ENCODE results near the gene KIF12. TPM values are rescaled to one million over a fixed set of nuclear protein-coding genes. Genes with fewer than 3 reads are reported as not detected.

Gene KIF12
- total RNA-seq, 1 donor from 2014 or later, result not detected

- H3K27me3 ChIP-seq (ENCODE audit: control insufficient read depth, insufficient read depth, low read length), result peaks cover 2% of the 10 kb centered on the region
- no peak overlapping the region for H3K4me3 ChIP-seq (ENCODE audit: low read depth, low read length)
- FAIRE-seq, result no peak
- no peaks in the 10 kb centered on the region for H3K36me3 ChIP-seq (ENCODE audit: control insufficient read depth, insufficient read depth, low read length)
- DNase-seq (ENCODE audit: low read depth), result no peak
- no peak for TF ChIP-seq CTCF (IDR thresholded peaks at IDR 0.05; ENCODE audit: insufficient read depth, low read length, severe bottlenecking)
Observed at GRCh38 chr9:114069476-114070187, 29.5 kb downstream of the KIF12 start.

GRCh38 chr9:114065304-114065703 is 33.8 kb downstream of the KIF12 start:
- no peak for TF ChIP-seq CTCF (IDR thresholded peaks at IDR 0.05; ENCODE audit: insufficient read depth, low read length, severe bottlenecking)
- DNase-seq (ENCODE audit: low read depth) (no peak), FAIRE-seq (no peak)
- peaks cover 8% of the 10 kb centered on the region for H3K27me3 ChIP-seq (ENCODE audit: control insufficient read depth, insufficient read depth, low read length)
- H3K4me3 ChIP-seq (ENCODE audit: low read depth, low read length), result no peak overlapping the region
- H3K36me3 ChIP-seq (ENCODE audit: control insufficient read depth, insufficient read depth, low read length), result no peaks in the 10 kb centered on the region

GRCh38 chr9:114061830-114062474 is 37.1 kb downstream of the KIF12 start:
- FAIRE-seq, result peak; percentile 52

GRCh38 chr9:114061292-114061691 is 37.8 kb downstream of the KIF12 start:
- Histone ChIP-seq H3K36me3 (ENCODE audit: control insufficient read depth, insufficient read depth, low read length) (no peaks in the 10 kb centered on the region), H3K27me3 (ENCODE audit: control insufficient read depth, insufficient read depth, low read length) (peaks cover 8% of the 10 kb centered on the region), H3K4me3 (ENCODE audit: low read depth, low read length) (no peak overlapping the region)
- FAIRE-seq (no peak), DNase-seq (ENCODE audit: low read depth) (no peak)
- TF ChIP-seq CTCF (IDR thresholded peaks at IDR 0.05; ENCODE audit: insufficient read depth, low read length, severe bottlenecking), result no peak

More at GRCh38 chr9:114061830-114062474, 37.1 kb downstream of the KIF12 start:
- Histone ChIP-seq H3K4me3 (ENCODE audit: low read depth, low read length) (no peak overlapping the region), H3K36me3 (ENCODE audit: control insufficient read depth, insufficient read depth, low read length) (no peaks in the 10 kb centered on the region), H3K27me3 (ENCODE audit: control insufficient read depth, insufficient read depth, low read length) (peaks cover 8% of the 10 kb centered on the region)
- DNase-seq (ENCODE audit: low read depth), result no peak
- no peak for TF ChIP-seq CTCF (IDR thresholded peaks at IDR 0.05; ENCODE audit: insufficient read depth, low read length, severe bottlenecking)

GRCh38 chr9:114060711-114061110 is 38.4 kb downstream of the KIF12 start:
- FAIRE-seq (no peak), DNase-seq (ENCODE audit: low read depth) (no peak)
- peaks cover 6% of the 10 kb centered on the region for H3K27me3 ChIP-seq (ENCODE audit: control insufficient read depth, insufficient read depth, low read length)
- TF ChIP-seq CTCF (IDR thresholded peaks at IDR 0.05; ENCODE audit: insufficient read depth, low read length, severe bottlenecking), result no peak
- no peaks in the 10 kb centered on the region for H3K36me3 ChIP-seq (ENCODE audit: control insufficient read depth, insufficient read depth, low read length)
- H3K4me3 ChIP-seq (ENCODE audit: low read depth, low read length), result no peak overlapping the region

All from bronchial epithelial cell (primary cell).